Stomach (tissue), 4 donors: ENCODE data around the gene OGA.

Experiments used
- CTCF ChIP-seq, 7 experiments: fragments of 450-650 bp in 4 of 7; fragments of 200-600 bp in 3 of 7; sonication (generic) in 3 of 7; IDR thresholded peaks; one replicate each; pipeline ENCODE4 v1.5.1; 2016 to 2019; ENCODE audit warnings: antibody characterized with exemption in 7 of 7, control low read depth in 2 of 7, mild to moderate bottlenecking in 1 of 7
- POLR2A ChIP-seq, 4 donors: fragments of 450-650 bp; IDR thresholded peaks; one replicate each; pipeline ENCODE4 v1.6.1; 2016; ENCODE audit warnings: antibody characterized with exemption in 4 of 4, control low read depth in 2 of 4, mild to moderate bottlenecking in 1 of 4, moderate library complexity in 1 of 4

DNA sequence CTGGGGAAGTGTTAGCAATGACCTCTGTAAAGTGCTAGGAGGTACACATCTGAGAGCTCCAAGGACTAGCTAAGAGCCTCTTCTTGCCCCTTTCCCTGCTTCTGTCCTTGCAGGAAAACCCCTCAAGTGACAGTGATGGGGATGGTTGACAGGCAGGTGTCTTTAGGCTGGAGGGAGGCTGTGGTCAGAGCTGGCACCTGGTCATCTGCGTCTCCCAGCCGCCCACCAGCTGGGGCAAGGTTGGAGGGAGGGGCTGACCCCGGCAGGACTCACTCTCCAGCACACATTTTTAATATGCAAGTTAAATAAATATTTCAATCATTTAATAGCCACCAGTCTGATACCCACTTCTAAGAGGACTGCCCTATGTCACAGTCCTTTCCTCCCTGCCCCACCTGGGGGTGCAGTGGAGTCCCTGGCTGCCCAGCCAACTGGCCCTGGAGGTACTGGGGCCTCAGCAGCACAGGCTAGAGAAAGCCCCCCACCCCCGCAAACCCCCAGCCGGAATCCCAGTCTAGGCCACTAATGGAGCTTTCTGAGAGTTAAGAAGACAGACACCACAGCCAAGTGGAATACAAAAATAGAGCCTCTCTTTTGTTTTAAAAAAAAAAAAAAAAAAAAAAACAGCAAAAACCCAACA, 48.6 kb downstream of the OGA start:
- no peak for TF ChIP-seq POLR2A (IDR thresholded peaks at IDR 0.05)
- TF ChIP-seq CTCF (IDR thresholded peaks at IDR 0.05): no peak
